Lower leg skin (tissue), 4 donors: ENCODE data around the gene TRAPPC6A. TPM values are rescaled to one million over a fixed set of nuclear protein-coding genes. Genes with fewer than 3 reads are reported as not detected.

Experiments used
- DNase-seq, 2 donors: peaks; one replicate each; pipeline ENCODE4 v3.0.0-alpha.2; 2019; ENCODE audit warnings: low spot score in 2 of 2
- H3K4me3 ChIP-seq: fragments of 200-600 bp; sonication (generic); 2 replicates; pipeline ENCODE4 v1.5.1; 2017; ENCODE audit warnings: mild to moderate bottlenecking, low read depth; ENCODE audit not compliant: poor library complexity, severe bottlenecking
- CTCF ChIP-seq, 3 donors: fragments of 450-650 bp; IDR thresholded peaks; one replicate each; pipeline ENCODE4 v1.5.1; 2016; ENCODE audit warnings: antibody characterized with exemption in 3 of 3, mild to moderate bottlenecking in 3 of 3, moderate library complexity in 2 of 3
- POLR2A ChIP-seq, 2 donors: fragments of 450-650 bp; IDR thresholded peaks; one replicate each; pipeline ENCODE4 v1.6.1; 2016 to 2017; ENCODE audit warnings: antibody characterized with exemption in 2 of 2, mild to moderate bottlenecking in 1 of 2, moderate library complexity in 1 of 2
- WGBS, 2 donors: methylation state at CpG; one replicate each; pipeline ENCODE4 v1.1.5; 2018; 5-methylcytosine and 5-hydroxymethylcytosine counted together
- intact Hi-C: fragments of 100-400 bp; cut with DNase I; formaldehyde crosslinking; loops from one replicate; pipeline ENCODE4 v1.15.0; 2023; ENCODE audit warnings: low total_unique reads
- total RNA-seq, 4 donors: library from RNA; depleted of rRNA; stranded (reverse); fragments of >200 nt; gene quantifications; one replicate each; pipeline ENCODE4 v1.1.0, GENCODE V29; 2016

The TRAPPC6A gene
- total RNA-seq, 4 donors from 2014 or later = 36.0 to 52.3 (median 47.9) TPM

GRCh38 chr19:45128806-45129205, 49.2 kb downstream of the TRAPPC6A start:
- intact Hi-C loops = no loop called here
- TF ChIP-seq CTCF (IDR thresholded peaks at IDR 0.05) (no peak), POLR2A (IDR thresholded peaks at IDR 0.05) (no peak)
- WGBS, 2 donors = 93 to 94% methylated on average over 5 of the region's 5 CpGs
- H3K4me3 ChIP-seq = no peak overlapping the region
- DNase-seq = no peak

GRCh38 chr19:45128146-45128545, 49.9 kb downstream of the TRAPPC6A start:
- 95 to 97% methylated on average over 5 of the region's 5 CpGs for WGBS, 2 donors
- H3K4me3 ChIP-seq = no peak overlapping the region
- intact Hi-C loops = no loop called here
- TF ChIP-seq CTCF (IDR thresholded peaks at IDR 0.05) (no peak), POLR2A (IDR thresholded peaks at IDR 0.05) (no peak)
- DNase-seq = no peak

GRCh38 chr19:45126654-45127053, 51.4 kb downstream of the TRAPPC6A start:
- TF ChIP-seq POLR2A (IDR thresholded peaks at IDR 0.05) (no peak), CTCF (IDR thresholded peaks at IDR 0.05) (no peak)

GRCh38 chr19:45125975-45126493, 52.0 kb downstream of the TRAPPC6A start:
- no peak overlapping the region for H3K4me3 ChIP-seq
- no peak for TF ChIP-seq POLR2A (IDR thresholded peaks at IDR 0.05)
- TF ChIP-seq CTCF (IDR thresholded peaks at IDR 0.05) = no peak
- WGBS, 2 donors = 61 to 65% methylated on average over 9 to 12 of the region's 12 CpGs
- intact Hi-C loops = no loop called here
- peak; percentile 35 to 91 for DNase-seq

More at GRCh38 chr19:45126654-45127053, 51.4 kb downstream of the TRAPPC6A start:
- intact Hi-C loops = no loop called here
- no peak overlapping the region for H3K4me3 ChIP-seq
- DNase-seq = no peak
- 88 to 92% methylated on average over 7 of the region's 7 CpGs for WGBS, 2 donors

GRCh38 chr19:45125360-45125759, 52.7 kb downstream of the TRAPPC6A start:
- no peak overlapping the region for H3K4me3 ChIP-seq
- TF ChIP-seq POLR2A (IDR thresholded peaks at IDR 0.05) = no peak
- TF ChIP-seq CTCF (IDR thresholded peaks at IDR 0.05) = no peak
- intact Hi-C loops = no loop called here
- no peak for DNase-seq
- 89 to 96% methylated on average over 9 of the region's 9 CpGs for WGBS, 2 donors

- TF ChIP-seq POLR2A (IDR thresholded peaks at IDR 0.05) (no peak), CTCF (IDR thresholded peaks at IDR 0.05) (no peak)
- no peak overlapping the region for H3K4me3 ChIP-seq
- DNase-seq = no peak
- intact Hi-C loops = no loop called here
- WGBS, 2 donors = 53 to 63% methylated on average over 6 of the region's 6 CpGs
Measured at GRCh38 chr19:45124021-45124420, 54.0 kb downstream of the TRAPPC6A start.
